Cerebellar cortex (tissue), 1 donor: ENCODE measurements around the gene GTF2H2.
"Not testable (repeated sequence)": the region's sequence is repeated elsewhere in the genome, so short reads cannot be mapped to it uniquely, and the experiment has no call there.

Experiments used
- DNase-seq: peaks from one replicate; pipeline ENCODE4 v3.0.0-alpha.2; 2015; ENCODE audit warnings: low spot score

Gene GTF2H2

DNA sequence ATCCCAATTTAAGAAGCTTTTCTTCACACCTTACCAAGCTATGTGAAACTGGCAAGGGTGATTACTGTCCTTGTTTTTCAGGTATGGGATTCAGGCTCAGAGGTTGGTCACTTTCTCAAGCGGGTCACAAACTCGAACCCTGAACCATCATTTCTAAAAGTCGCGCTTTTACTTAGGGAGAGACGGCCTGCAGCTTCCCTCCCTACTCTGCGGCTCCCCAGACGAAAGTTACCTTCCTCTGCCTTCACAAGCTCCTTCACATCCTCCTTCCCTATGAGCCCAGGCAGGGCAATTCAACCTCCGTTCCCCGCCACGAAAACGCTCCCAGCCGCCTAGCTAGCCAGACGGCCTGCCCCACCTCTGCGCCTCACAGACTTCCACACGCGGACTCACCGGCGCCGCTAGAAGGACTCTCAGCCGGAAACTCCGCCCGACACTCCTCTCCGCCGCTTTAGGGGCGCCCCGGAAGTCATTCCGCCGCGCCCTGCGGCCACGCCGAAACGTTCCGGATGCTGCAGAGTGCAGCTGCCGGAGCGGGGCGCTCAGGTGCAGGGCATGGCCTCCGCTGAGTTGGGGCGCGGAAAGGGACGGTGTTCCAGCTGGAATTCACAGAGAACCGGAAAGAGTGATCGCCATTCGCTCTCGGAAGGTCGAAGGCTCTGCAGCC lies at the start of gene GTF2H2:
TSS of gene GTF2H2 (minus strand) at position 415 of the 667 bp plus-strand sequence. CDS start 4,913 bp downstream, outside the sequence.
- DNase-seq = not testable (repeated sequence)

DNA sequence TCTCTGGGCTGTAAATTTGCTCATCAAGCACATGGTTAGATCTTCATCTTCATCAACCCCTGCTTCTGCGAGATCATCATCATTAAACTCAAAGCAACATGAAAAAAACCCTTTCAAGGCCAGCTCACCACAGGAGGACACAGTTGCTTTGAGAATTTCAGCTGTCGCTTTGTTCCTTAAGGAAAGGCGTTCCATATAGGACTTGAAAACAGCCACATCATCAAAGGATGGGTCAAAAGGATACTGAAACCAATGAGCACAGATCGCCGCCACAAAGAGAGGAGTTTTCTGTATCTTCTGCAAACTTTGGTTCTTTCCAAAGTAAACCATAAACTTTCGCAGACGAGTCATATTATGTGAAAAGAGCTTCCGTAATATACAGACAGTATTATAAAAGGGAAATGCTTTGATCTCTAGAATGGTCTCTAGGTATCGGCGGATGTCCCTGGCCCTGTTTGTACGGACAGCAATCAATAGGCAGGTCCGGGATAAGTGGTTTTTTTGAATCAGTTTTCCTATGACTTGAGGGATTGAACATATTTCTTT lies 42.3 kb upstream of the GTF2H2 start:
- DNase-seq = not testable (repeated sequence)

DNA sequence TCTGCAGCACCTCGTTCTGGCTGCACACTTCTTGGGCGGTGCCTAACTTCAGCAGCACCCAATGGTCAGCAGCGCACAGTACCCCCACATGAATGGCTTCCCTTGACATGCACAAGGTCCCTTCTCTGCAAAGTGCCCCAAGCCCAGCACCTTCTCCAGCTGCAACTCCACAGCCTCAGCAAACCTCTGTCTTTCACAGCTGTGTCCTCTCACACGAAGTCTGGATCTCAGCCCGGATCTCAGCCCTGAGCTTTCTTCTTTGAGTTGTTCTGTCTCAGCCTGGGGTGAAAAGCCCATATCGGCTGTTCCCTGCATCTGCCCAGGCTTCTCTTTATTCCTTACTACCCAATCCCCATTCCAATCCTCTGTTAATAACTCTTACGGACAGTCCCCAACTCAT lies 32.5 kb upstream of the GTF2H2 start:
- DNase-seq = not testable (repeated sequence)

DNA sequence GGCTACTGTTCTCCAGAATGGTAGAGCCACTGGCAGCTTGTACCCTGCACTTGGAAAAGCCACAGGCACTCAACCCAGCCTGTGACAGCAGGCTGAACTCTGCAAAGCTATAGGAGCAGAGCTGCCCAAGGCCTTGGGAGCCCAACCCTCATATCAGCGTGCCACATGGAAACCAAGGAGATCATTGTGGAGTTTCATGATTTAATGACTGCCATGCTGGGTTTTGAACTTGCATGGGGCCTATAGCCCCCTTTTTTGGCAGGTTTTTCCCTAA lies 30.4 kb upstream of the GTF2H2 start:
- DNase-seq = not testable (repeated sequence)

DNA sequence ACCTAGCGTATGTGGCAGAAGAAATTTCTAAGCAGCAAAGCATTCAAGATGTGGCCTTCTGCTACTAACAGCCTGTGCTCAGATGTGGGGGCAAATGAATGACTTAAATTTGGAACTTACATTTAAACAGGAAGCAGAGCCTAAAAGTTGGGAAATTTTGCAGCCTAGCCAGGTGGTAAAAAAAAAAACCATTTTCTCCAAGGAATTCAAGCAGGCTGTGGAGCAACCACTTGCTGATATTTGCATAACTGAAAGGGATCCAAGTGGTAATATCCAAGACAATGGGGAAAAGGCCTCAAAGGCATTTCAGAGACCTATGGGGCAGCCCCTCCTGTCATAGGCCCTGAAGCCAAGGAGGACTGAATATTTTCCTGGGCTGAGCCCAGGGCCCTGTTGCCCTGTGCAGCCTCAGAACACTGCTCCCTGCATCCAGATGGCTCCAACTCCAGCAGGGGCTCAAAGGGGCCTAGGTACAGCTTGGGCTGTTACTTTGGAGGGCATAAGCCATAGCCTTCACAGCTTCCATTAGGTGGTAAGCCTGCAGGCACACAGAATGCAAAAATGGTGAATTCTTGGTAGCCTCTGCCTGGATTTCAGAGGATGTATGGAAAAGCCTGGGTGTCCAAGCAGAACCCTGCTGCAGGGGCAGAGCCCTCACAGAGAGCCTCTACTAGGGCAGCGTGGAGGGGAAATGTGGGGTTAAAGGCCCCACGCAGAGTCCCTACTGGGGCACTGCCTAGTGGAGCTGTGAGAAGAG lies 29.9 kb upstream of the GTF2H2 start:
- not testable (repeated sequence) for DNase-seq

DNA sequence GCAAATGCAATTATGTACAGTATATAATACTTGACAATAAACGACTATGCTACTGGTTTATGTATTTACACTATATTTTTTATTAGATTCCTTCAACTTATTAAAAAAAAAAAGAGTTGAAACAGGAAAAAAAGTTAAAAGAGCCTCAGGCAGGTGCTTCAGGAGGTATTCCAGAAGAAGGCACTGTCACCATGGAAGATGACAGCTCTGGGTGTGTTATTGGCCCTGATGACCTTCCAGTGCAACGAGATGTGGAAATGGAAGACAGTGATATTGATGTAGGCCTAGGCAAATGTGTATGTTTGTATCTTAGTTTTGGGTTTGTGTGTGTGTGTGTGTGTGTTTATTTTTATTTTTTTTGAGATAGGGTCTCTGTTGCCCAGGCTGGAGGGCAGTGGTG lies 22.3 kb upstream of the GTF2H2 start:
- DNase-seq = not testable (repeated sequence)

DNA sequence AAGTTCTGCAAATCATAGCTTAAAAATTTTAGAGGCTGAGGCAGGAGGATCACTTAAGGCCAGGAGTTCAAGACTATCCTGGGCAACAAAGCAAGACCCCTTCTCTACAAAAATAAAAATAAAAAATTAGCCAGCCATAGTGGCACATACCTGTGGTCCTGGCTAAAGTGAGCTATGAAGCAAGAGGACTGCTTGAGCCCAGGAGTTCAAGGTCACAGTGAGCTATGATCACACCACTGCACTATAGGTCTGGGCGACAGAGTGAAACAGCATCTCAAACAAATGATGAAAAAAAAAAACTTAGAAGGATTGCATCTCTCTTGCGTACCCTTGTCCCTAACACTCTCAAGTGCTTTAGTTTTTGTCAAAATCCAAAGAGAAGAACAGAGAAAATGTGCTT lies 21.3 kb upstream of the GTF2H2 start:
- not testable (repeated sequence) for DNase-seq

DNA sequence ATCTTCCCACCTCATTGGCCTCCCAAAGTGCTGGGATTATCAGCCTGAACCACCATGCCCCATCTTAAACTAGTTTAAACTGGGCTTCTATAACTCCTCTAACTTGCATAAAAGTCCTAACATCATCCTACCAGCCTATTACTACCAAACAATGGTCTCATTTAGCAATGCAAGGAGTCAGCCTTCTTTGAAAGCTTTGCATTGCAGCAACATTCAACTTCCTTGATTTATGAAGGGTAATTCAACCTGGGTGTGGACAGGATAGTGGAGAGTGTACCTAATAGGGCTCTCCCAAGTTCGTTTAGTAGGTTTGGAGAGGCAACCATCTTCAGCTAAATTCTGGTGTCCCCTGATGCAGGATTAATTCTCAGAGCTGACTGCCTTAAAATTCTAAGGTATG lies 18.7 kb upstream of the GTF2H2 start:
- DNase-seq = not testable (repeated sequence)

DNA sequence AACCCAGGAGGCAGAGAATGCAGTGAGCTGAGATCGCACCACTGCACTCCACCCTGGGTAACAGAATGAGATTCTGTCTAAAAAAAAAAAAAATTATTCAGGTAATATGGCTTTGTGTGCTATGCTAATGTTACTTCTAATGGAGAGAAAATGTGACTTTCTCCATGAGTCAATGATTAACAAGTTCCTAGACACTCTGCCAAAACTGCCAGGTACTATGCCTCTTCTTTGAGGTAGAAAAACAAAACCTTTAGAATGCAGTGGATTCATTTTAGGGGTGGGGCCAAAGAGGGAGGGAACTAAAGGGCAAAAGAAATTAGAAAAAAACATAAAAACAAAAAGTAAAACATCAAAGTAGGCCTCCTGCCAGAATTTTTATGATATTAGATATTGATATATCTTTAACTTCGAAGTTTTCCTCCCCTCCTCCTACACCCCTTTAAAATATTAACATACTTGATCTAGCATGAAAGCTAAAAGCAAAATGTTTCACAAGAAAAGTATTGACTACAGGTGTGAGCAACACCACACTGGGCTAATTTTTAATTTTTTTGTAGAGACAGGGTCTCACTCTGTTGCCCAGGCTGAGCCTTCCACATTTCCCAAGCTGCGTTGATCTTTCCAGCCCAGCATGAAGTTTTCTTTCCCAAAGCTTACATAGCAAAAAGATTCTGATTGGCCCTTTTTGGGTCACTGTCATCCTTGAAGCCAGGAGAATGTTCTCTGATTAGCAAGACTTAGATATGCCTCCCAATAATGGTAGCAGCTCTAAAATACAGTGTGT lies 17.0 kb upstream of the GTF2H2 start:
- DNase-seq = not testable (repeated sequence)

DNA sequence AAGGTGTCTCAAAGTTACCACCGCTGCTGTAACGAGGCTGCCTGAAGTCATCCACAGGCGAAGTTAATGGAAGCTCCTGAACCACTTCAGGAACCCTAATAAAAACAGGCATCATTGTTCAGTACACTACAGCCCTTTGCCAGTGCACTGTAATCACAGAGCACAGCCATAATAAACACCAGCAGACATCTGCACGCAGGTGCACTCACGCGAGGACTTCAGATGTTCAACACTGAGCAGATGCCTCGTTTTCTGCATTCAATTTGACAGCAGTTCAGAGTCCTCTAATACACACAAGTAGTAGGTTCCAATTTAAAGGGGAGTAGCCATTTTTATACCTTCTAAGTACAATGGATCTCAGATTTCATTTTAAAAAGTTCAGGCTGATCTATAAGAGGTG lies 15.4 kb upstream of the GTF2H2 start:
- not testable (repeated sequence) for DNase-seq

DNA sequence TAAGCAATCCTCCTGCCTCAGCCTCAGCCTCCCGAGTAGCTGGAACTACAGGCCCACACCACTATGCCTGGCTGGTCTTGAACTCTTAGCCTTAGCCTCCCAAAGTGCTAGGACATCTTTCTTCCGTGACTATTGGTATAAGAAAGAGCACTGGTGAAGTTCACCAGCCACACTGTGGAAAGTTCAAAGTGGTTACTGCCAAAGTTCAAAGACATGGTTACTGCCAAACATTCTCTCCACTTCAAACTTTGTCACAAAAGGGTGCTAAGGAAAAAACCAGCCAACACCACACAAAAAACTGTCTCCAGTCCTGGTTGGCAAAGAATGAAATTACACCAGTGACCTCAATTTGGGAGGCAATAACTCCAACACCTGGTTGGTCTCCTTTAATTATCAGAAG lies 14.9 kb upstream of the GTF2H2 start:
- DNase-seq = not testable (repeated sequence)

DNA sequence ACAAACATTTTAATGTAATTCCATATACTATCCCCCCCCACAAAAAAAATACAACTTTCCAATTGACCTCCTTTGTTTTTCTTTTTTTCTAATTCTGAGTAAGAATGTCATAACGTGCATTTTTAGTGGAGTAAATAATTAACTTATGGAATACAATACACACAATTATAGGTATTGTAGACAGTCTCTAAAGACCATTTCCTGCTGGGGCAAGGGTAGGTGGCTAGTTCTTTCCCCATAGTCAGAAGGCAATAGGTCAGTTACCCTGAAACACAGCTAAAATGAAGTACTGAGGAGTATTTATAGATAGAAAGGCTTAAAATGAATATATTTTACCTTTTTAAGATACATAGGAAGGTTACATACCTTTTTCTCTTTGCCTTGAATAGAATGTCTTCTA lies 6.2 kb downstream of the GTF2H2 start:
- not testable (repeated sequence) for DNase-seq

DNA sequence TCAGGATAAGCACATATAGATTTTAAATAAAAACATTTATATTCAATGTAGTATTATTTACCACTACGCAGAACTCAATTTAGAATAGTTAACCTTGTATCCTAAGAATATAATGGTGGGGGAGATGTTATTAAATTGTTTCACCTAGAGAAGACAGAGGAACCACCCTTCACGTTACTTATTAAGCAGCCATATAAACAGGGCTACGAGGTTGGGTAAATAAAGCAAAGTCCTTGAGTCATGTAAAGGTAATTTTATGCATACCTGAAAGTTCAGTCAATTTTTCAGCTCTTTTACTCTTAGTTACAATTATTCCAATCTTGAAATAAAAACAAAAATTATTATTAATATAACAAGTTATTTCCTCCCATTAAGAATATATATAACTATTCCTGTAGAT lies 8.1 kb downstream of the GTF2H2 start:
- DNase-seq = not testable (repeated sequence)

DNA sequence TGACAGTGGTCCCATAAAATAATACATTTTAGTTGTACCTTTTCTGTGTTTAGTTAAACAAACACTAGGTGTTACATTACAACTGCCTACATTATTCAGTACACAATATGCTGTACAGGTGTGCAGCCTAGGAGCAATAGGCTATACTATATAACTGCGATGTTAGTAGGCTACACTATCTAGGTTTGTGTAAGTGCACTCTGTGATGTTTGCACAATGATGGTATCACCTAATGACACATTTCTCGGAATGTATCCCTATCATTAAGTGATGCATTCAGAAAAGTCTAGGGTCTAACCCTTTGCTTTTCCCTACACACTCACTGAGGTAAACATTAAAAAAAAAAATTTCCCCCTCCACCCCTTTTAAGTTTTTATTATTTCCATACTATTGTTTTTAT lies 22.7 kb downstream of the GTF2H2 start:
- DNase-seq = not testable (repeated sequence)

DNA sequence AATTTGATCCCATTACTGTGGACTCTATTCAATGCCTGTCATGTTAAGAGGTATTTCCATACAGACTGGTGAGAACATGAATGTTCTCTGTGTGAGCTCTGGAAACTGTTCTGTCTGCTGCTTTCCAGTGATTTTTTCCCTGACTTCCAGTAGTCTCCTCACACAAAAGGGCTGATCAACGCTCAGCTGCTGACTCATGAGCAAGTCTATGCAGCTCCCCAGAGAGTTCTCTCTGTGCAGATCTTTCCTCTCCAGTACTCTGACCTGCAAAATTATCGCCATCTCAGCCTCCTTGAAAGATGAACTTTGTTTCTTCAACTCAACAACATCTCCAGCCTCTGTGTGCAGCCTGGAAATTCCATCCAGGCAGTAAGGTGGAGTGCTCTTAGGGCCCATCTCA lies 23.3 kb downstream of the GTF2H2 start:
- not testable (repeated sequence) for DNase-seq

DNA sequence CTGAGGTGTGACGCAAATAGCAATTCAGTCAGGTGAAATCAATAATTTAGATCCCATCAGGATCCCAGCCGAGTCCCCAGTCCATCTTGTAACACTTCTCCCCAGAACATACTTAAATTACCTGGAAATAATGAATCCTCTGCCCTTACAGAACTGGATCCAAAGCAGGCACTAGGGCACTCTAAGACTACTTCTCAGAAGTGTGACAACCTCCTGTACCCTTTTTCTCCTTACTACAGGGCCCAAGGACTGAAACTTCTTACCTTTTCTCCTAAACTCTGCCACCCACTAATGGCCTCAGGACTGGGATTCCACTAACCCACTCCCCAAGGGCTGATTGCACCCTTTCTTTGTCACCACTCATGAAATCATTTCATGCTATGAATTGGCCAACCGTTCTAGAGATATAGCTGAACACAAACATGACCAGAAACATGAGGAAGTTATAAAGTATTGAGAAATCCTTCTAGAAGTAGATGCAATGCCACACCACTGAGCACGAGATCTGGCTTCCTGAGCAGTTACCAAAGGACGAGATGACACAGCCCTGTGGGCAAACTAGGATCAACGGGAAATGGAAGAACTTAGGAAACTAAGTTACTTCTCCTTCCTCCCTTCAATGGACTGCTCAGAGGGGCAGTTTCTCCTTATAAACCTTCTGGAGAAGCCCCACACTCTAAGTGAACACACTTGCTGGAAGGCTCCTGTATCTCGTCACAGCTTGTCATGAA lies 36.3 kb downstream of the GTF2H2 start:
- not testable (repeated sequence) for DNase-seq

DNA sequence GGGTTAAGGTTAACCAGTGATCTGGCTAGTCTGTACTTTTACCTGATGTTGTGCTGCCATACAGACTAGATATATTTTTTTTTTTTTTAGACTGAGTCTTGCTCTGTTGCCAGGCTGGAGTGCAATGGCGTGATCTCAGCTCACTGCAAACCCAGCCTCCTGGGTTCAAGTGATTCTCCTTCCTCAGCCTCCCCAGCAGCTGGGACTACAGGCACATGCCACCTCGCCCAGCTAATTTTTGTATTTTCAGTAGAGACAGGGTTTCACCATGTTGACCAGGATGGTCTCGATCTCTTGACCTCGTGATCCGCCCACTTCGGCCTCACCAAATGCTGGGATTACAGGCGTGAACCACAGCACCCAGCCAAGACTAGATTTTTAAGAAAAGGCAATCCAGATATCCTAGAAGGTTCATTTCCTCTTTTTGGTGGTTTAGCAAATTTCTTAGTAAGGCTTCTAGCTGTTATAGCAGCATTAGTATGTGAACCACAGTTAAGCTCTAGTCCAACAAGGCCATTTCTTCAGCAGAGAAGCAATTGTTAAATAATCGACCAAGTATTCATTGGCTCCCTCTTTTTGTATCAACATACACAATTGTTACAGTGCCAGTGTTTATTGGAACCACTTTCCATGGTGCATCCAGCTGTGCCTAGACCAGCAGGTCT lies 42.1 kb downstream of the GTF2H2 start, which contains the start of gene NAIP:
TSS of gene NAIP (minus strand) at position 51 of the 665 bp plus-strand sequence. CDS start 12,424 bp downstream, outside the sequence.
- not testable (repeated sequence) for DNase-seq

DNA sequence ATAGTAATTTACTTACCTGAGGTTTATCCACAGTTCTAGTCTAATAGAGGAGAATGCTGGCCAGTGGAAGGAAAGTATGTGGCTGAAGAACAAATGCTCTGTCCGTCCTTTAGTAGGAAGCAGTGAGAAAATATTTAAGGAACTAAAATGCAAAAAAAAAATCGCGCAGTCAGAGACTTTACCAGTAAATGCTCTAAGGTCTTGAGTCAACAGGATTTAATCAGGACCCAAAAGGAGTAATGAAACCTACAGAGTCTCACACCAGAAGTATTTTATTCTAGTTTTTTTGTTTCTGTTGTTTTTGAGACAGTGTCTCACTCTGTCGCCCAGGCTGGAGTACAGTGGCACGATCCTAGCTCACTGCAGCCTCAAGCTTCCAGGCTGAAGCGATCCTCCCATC lies 46.8 kb downstream of the GTF2H2 start:
- DNase-seq = not testable (repeated sequence)

DNA sequence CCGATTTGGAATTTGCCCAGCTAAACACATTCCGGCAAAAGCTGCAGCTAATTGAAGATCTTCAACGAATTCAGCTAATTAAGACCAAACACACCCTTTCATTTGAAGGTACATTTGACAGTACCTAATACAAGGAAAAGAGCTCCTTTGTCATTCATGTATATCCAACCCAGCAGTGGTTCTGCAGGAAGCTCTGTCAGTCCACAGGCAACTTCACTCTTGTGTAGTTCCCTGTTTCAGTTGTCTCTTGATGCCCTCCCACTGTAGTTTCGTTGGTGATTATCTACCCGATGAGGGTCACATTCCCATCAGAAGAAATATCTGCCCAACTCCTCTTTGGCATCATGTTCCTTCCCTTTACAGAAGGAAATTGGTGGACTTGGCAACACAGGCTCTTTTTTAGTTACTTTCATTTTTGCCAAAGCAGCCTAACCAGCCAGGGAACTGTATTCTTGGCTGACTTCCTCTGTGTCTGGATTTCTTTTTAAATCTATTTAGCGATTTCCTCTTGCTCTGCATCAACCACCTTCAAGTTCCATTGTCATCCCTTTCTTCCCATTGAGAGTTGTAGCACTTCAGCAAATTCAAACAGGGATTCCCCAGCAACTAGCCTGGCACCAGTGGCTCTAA lies 49.0 kb downstream of the GTF2H2 start:
- DNase-seq = not testable (repeated sequence)

DNA sequence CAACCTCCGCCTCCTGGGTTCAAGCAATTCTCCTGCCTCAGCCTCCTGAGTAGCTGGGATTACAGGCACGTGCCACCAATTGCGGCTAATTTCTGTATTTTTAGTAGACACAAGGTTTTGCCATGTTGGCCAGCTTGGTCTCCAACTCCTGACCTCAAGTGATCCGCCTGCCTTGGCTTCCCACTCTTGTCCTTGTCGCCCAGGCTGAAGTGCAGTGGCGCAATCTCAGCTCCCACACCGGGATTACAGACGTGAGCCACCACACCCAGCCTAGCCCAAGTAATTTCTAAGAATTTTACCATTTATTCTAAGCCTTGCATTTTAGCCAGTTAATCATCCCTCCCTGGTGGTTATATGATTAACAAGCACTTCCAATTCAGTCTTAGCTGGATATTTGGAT lies 53.3 kb downstream of the GTF2H2 start:
- DNase-seq = no peak

DNA sequence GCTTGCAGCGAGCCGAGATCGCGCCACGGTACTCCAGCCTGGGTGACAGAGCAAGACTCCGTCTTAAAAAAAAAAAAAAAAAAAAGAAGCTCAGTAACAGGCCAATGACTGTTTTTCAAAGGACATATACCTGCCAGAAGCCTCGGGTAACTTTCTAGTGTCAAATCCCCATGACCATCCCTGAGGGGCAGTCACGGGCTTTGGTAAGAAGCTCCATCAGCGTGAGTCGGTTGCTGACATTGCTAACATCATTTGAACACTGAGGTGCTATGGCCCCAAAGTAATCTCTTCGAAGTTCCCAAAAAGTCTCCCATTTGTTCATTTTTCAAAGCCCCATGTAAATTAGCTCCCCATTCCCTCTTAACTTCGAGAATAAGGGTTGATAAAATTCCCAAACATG lies 53.9 kb downstream of the GTF2H2 start:
- peak; percentile 8 for DNase-seq
